Measurements from ENCODE around the gene GCSH. TPM values are rescaled to one million over a fixed set of nuclear protein-coding genes. Genes with fewer than 3 reads are reported as not detected.

The GCSH gene
- total and polyA plus RNA-seq, 2 of the 13 experiments (the other 11 are each of a cell fraction or from before 2014, with no cell fraction given) = 35.9 to 103 TPM

GRCh38 chr16:81095953-81096714, at the start of gene GCSH (continued):
- TF ChIP-seq GMEB2 (CRISPR knock-in tag; IDR thresholded peaks at IDR 0.05; ENCODE audit: low read depth) (no peak), ZNF83 (CRISPR knock-in tag; IDR thresholded peaks at IDR 0.05; ENCODE audit: borderline replicate concordance) (no peak), MATR3 (CRISPR knock-in tag; IDR thresholded peaks at IDR 0.05) (no peak), ZNF781 (CRISPR knock-in tag; IDR thresholded peaks at IDR 0.05; ENCODE audit: borderline replicate concordance, not compliant biosample characterization) (no peak), ZNF275 (CRISPR knock-in tag; IDR thresholded peaks at IDR 0.05; ENCODE audit: borderline replicate concordance) (no peak), ZNF274 (CRISPR knock-in tag; IDR thresholded peaks at IDR 0.05) (no peak), HOXA7 (CRISPR knock-in tag; IDR thresholded peaks at IDR 0.05) (no peak), AKAP8 (CRISPR knock-in tag; IDR thresholded peaks at IDR 0.05) (no peak; the same call in 1 of the 2 replicates), ARID4A (CRISPR knock-in tag; IDR thresholded peaks at IDR 0.05; ENCODE audit: borderline replicate concordance) (peak; percentile 97), TCF7 (IDR thresholded peaks at IDR 0.05; ENCODE audit: low read depth) (no peak), ZNF839 (CRISPR knock-in tag; IDR thresholded peaks at IDR 0.05; ENCODE audit: borderline replicate concordance) (no peak), ZNF547 (CRISPR knock-in tag; IDR thresholded peaks at IDR 0.05) (no peak), ZNF678 (CRISPR knock-in tag; IDR thresholded peaks at IDR 0.05) (no peak), PHB2 (IDR thresholded peaks at IDR 0.05; ENCODE audit: partially characterized antibody) (no peak), ZHX1 (CRISPR knock-in tag; IDR thresholded peaks at IDR 0.05; ENCODE audit: low read depth) (peak; percentile 56; the same call in 1 of the 2 replicates), BCL3 (CRISPR knock-in tag; IDR thresholded peaks at IDR 0.05) (peak; percentile 70; the same call in 1 of the 2 replicates)
